DND-41 (cell line): Measurements from ENCODE around the gene FAM168A.

Experiments
- CTCF ChIP-seq: IDR thresholded peaks from 2 replicates; pipeline ENCODE4 v1.5.1; 2012; ENCODE audit warnings: borderline replicate concordance, low read length, moderate library complexity, mild to moderate bottlenecking; ENCODE audit not compliant: poor library complexity, severe bottlenecking; ENCODE audit errors: extremely low read depth
- EZH2 ChIP-seq: IDR thresholded peaks from 3 replicates; pipeline ENCODE4 v1.6.1; 2012; ENCODE audit warnings: borderline replicate concordance, low read depth, mild to moderate bottlenecking, moderate library complexity, low read length, inconsistent platforms; ENCODE audit not compliant: severe bottlenecking

DNA sequence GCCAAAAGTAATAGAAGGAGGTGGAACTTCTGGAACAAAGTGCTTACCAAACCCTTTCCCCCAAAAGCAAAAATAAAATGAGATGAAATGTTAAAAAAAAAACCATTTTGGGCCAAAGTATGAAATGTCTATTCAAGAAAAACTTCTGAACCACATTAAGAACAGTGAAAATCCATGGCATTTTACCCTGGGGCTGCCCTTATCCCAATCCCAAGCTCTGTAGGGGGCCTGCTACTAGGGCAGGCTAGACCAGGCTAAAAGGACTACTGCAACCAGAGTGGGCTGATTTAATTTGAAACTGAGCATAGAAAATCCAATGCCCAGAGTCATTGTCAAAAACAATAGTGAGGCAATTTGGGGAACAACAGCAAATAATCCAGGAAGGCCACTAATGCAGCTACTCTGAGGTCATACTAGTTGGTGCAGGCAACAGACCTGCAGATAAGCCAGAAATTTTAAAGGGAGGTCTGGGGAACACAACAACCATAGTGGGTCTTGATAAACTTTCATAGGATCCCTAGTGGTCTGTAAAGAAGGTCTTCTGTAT lies 122.3 kb downstream of the FAM168A start:
- no peak for TF ChIP-seq CTCF
- TF ChIP-seq EZH2: no peak
